GM12801 (cell line): ENCODE data around the gene DTX1.

Source experiments
- CTCF ChIP-seq: IDR thresholded peaks from one replicate; pipeline ENCODE4 v1.5.1; 2011; ENCODE audit warnings: control low read depth; ENCODE audit not compliant: insufficient read length; ENCODE audit errors: extremely low read depth

The DTX1 gene

GRCh38 chr12:113134071-113134470, 77.5 kb downstream of the DTX1 start:
- no peak for TF ChIP-seq CTCF

GRCh38 chr12:113134521-113134951, 78.0 kb downstream of the DTX1 start:
- TF ChIP-seq CTCF, result no peak

GRCh38 chr12:113135178-113136127, 78.9 kb downstream of the DTX1 start, which contains the start of gene RASAL1:
Gene RASAL1 (minus strand): TSS chr12:113135761. CDS start chr12:113135462, 299 bp downstream.
- no peak for TF ChIP-seq CTCF

GRCh38 chr12:113136128-113136989, 79.8 kb downstream of the DTX1 start:
- no peak for TF ChIP-seq CTCF

GRCh38 chr12:113136990-113137511, 80.5 kb downstream of the DTX1 start:
- no peak for TF ChIP-seq CTCF

GRCh38 chr12:113137861-113138783, 81.6 kb downstream of the DTX1 start:
- no peak for TF ChIP-seq CTCF
